GM12878 (cell line): Measurements from ENCODE around the gene DNAJC11. TPM values are rescaled to one million over a fixed set of nuclear protein-coding genes. Genes with fewer than 3 reads are reported as not detected.
A peak's percentile ranks its signal among the peaks of the same experiment; 100 is the strongest.
"Not testable (repeated sequence)": the region's sequence is repeated elsewhere in the genome, so short reads cannot be mapped to it uniquely, and the experiment has no call there.

Source experiments
- ATAC-seq: fragments of 200-7000 bp; cut with Tn5 transposase; 3 replicates; pipeline ENCODE4 v1.9.1; 2020; ENCODE audit warnings: mild to moderate bottlenecking, moderate library complexity
- BruUV-seq: library from RNA; stranded (reverse); fragments of 400-500 nt; replicated peaks from 2 replicates; lab custom pipeline; 2021; lab: Mats Ljungman, UMichigan
- CTCF ChIA-PET: fragments of 300-600 bp; sonication (Branson Sonifier 250); formaldehyde crosslinking; extraction: SDS; loops from one replicate; lab custom pipeline; 2021; ENCODE audit warnings: inconsistent platforms; lab: Yijun Ruan, JAX
- POLR2A ChIA-PET: fragments of 350-600 bp; formaldehyde crosslinking; extraction: SDS; loops from one replicate; lab custom pipeline; 2021; ENCODE audit warnings: inconsistent platforms; lab: Charles Lee
- RAD21 ChIA-PET: fragments of 300-600 bp; sonication (Branson Sonifier 250); formaldehyde crosslinking; loops from one replicate; lab custom pipeline; 2023; ENCODE audit warnings: antibody characterized with exemption; ENCODE audit not compliant: unreplicated experiment; lab: Charles Lee
- SMC1A ChIA-PET: fragments of 300-600 bp; sonication (Branson Sonifier 250); formaldehyde crosslinking; loops from one replicate; lab custom pipeline; 2023; ENCODE audit not compliant: unreplicated experiment, uncharacterized antibody; lab: Charles Lee
- DNase-seq: peaks from one replicate; pipeline ENCODE4 v3.0.0-alpha.2; 2011; ENCODE audit warnings: low read depth, low spot score
- FAIRE-seq: peaks from 3 replicates; lab custom pipeline; 2011; peaks lifted over from hg19 to GRCh38; lab: Jason Lieb, UNC
- H2AFZ ChIP-seq: 2 replicates; pipeline ENCODE4 v1.6.0; 2011; ENCODE audit warnings: low read depth, low read length, control low read depth; ENCODE audit not compliant: control insufficient read depth
- H3K27ac ChIP-seq: 2 replicates; pipeline ENCODE4 v1.5.1; 2011; ENCODE audit warnings: control low read depth; ENCODE audit not compliant: control insufficient read depth, insufficient read depth
- H3K27me3 ChIP-seq, 2 experiments: replicated peaks in 1 of 2; 2 replicates each; pipeline versions ENCODE4 v1.6.0 to v1.6.1; 2011; ENCODE audit warnings: low read length in 1 of 2; ENCODE audit not compliant: control insufficient read depth in 2 of 2, insufficient read depth in 2 of 2
- H3K36me3 ChIP-seq, 2 experiments: 2 replicates each; pipeline ENCODE4 v1.5.1; 2011; ENCODE audit warnings: low read length in 1 of 2; ENCODE audit not compliant: control insufficient read depth in 2 of 2, insufficient read depth in 2 of 2
- H3K4me1 ChIP-seq: 2 replicates; pipeline ENCODE4 v1.6.1; 2011; ENCODE audit warnings: mild to moderate bottlenecking, low read length, moderate library complexity, mixed read lengths; ENCODE audit not compliant: control insufficient read depth, insufficient read depth
- H3K4me2 ChIP-seq: 2 replicates; pipeline ENCODE4 v1.6.0; 2011; ENCODE audit warnings: control low read depth; ENCODE audit not compliant: control insufficient read depth, insufficient read depth
- H3K4me3 ChIP-seq: fragments of 200-600 bp; sonication (generic); 2 replicates; pipeline ENCODE4 v1.5.1; 2016
- H3K79me2 ChIP-seq: 2 replicates; pipeline ENCODE4 v1.6.0; 2011; ENCODE audit warnings: low read length; ENCODE audit not compliant: control insufficient read depth, insufficient read depth
- H3K9ac ChIP-seq: 2 replicates; pipeline ENCODE4 v1.8.0; 2011; ENCODE audit warnings: low read length, control low read depth, mixed read lengths; ENCODE audit not compliant: control insufficient read depth, insufficient read depth
- H3K9me3 ChIP-seq: replicated peaks from 3 replicates; pipeline ENCODE4 v1.5.1; 2011; ENCODE audit warnings: mild to moderate bottlenecking, low read length; ENCODE audit not compliant: control insufficient read depth, insufficient read depth
- H4K20me1 ChIP-seq: 2 replicates; pipeline ENCODE4 v1.6.0; 2011; ENCODE audit not compliant: control insufficient read depth, insufficient read depth
- SIN3A ChIP-seq: IDR thresholded peaks from 2 replicates; pipeline ENCODE4 v1.6.1; 2012; ENCODE audit warnings: low read depth, low read length, improper control_type of control experiment
- WGBS: methylation state at CpG from one replicate; pipeline ENCODE4 v1.1.6; 2016; ENCODE audit warnings: low lambda C conversion rate; ENCODE audit not compliant: insufficient replicate concordance, insufficient coverage; ENCODE audit errors: missing lambda C conversion rate; 5-methylcytosine and 5-hydroxymethylcytosine counted together
- in situ Hi-C: fragments of 300-500 bp; cut with MboI; formaldehyde crosslinking; loops from 9 replicates; pipeline ENCODE4 v1.14.3; 2018; ENCODE audit warnings: mixed read lengths
- intact Hi-C: fragments of 100-400 bp; cut with micrococcal nuclease; formaldehyde crosslinking; loops from one replicate; pipeline ENCODE4 v1.14.2; 2022; ENCODE audit not compliant: unreplicated experiment
- polyA plus RNA-seq, 11 experiments: library from polyadenylated mRNA; depleted of rRNA in 4 of 11; unstranded in 6 of 11; stranded (reverse) in 5 of 11; fragments of >200 nt; fragmentation: Nextera tagmentation in 4 of 11; fragmentation: Illumina TruSeq in 1 of 11; extraction: Ambion mirVana in 4 of 11; extraction: Trizol in 1 of 11; gene quantifications; 1 replicate in 1 of 11; 2 replicates in 10 of 11; pipeline versions ENCODE4 v1.2.1 to v1.2.3, GENCODE V29; 2011 to 2016; ENCODE audit warnings: inconsistent platforms in 2 of 11, missing spikeins in 2 of 11, low read depth in 1 of 11
- total RNA-seq, 4 experiments: library from RNA; depleted of rRNA in 3 of 4; stranded (reverse); fragments of >200 nt in 3 of 4; fragmentation: Illumina TruSeq in 1 of 4; extraction: Trizol in 1 of 4; gene quantifications; 2 replicates each; pipeline versions ENCODE4 v1.2.1 to v1.2.3, GENCODE V29; 2013 to 2021
- TF ChIP-seq, protein P1 (sequence below): fragments of 450-650 bp; IDR thresholded peaks from 2 replicates; pipeline ENCODE4 v1.6.1; 2016; ENCODE audit warnings: mild to moderate bottlenecking, moderate library complexity, borderline replicate concordance
- TF ChIP-seq, protein P2 (sequence below): fragments of 450-650 bp; IDR thresholded peaks from 2 replicates; pipeline ENCODE4 v1.6.1; 2014; ENCODE audit warnings: mild to moderate bottlenecking

DNAJC11 gene
- total and polyA plus RNA-seq, 10 of the 15 experiments (the other 5 are each of a cell fraction or from before 2014, with no cell fraction given) = 5.0 to 58.8 (median 39.5) TPM

DNA sequence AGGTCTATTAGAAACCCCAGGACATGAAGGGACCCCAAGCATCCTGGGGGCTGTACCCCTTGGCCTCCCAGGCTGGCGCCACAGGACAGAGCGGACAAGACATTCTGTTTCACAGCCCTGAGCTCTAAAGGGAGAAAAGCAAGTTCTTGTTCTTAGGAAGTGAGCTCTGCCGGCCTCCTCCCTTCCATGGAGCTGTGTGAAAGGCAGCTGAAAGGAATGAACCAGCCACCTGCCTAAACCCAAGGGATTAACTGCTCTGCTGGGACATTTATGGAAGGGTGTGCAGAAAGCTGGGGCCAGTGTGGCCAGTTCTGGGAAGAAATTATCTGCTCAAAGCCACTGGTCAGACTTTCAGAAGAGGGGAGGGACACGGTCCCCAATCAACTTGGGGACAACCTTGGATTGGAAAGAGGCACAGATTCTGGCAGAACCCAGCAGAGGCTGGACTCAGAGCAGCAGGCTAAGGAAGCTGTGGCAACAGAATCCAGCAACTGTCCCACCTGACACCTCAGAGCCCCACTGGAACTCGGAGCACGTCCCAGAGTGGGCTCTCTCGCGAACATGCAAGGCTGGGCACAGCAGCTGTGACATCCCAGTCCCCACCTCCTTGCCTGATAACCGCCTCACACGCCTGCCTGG lies 101.1 kb downstream of the DNAJC11 start:
- ChIA-PET SMC1A (interaction anchor here (0.7 to 2.1 kb wide), 9 partner anchors 9 to 48 kb away, joined by 3 to 16 read pairs (median 3); partner anchors contain the start of gene ZBTB48), CTCF (interaction anchor here (0.8 to 5.4 kb wide), 5 partner anchors 12 to 110 kb away, joined by 3 to 39 read pairs (median 4); partner anchors contain the start of genes NOL9, TAS1R1 and ZBTB48), RAD21 (interaction anchor here (0.8 to 3.9 kb wide), 4 partner anchors 20 to 46 kb away, joined by 3 to 38 read pairs (median 3); partner anchors contain the start of genes NOL9, TAS1R1 and ZBTB48), POLR2A (interaction anchor here (0.9 to 4.0 kb wide), 5 partner anchors 12 to 47 kb away, joined by 3 to 22 read pairs (median 3); partner anchors contain the start of genes NOL9 and ZBTB48)
- peaks cover 13% of the 10 kb centered on the region for H3K4me1 ChIP-seq
- H4K20me1 ChIP-seq = no peaks in the 10 kb centered on the region
- 20% methylated on average over 10 of the region's 10 CpGs for WGBS
- peak overlapping the region; percentile 100 for H3K4me2 ChIP-seq
- intact Hi-C loops (no loop called here), in situ Hi-C loops (no loop called here)
- H3K9me3 ChIP-seq = no peaks in the 10 kb centered on the region
- H3K27ac ChIP-seq = peak overlapping the region; percentile 73
- peak overlapping the region; percentile 94 for H3K4me3 ChIP-seq
- TSS peak; percentile 54 for BruUV-seq
- TF ChIP-seq, protein P1, sequence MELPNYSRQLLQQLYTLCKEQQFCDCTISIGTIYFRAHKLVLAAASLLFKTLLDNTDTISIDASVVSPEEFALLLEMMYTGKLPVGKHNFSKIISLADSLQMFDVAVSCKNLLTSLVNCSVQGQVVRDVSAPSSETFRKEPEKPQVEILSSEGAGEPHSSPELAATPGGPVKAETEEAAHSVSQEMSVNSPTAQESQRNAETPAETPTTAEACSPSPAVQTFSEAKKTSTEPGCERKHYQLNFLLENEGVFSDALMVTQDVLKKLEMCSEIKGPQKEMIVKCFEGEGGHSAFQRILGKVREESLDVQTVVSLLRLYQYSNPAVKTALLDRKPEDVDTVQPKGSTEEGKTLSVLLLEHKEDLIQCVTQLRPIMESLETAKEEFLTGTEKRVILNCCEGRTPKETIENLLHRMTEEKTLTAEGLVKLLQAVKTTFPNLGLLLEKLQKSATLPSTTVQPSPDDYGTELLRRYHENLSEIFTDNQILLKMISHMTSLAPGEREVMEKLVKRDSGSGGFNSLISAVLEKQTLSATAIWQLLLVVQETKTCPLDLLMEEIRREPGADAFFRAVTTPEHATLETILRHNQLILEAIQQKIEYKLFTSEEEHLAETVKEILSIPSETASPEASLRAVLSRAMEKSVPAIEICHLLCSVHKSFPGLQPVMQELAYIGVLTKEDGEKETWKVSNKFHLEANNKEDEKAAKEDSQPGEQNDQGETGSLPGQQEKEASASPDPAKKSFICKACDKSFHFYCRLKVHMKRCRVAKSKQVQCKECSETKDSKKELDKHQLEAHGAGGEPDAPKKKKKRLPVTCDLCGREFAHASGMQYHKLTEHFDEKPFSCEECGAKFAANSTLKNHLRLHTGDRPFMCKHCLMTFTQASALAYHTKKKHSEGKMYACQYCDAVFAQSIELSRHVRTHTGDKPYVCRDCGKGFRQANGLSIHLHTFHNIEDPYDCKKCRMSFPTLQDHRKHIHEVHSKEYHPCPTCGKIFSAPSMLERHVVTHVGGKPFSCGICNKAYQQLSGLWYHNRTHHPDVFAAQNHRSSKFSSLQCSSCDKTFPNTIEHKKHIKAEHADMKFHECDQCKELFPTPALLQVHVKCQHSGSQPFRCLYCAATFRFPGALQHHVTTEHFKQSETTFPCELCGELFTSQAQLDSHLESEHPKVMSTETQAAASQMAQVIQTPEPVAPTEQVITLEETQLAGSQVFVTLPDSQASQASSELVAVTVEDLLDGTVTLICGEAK = 0 out of 2 replicates have a peak, but pooled peaks have one; percentile 7
- 0 out of 2 replicates have a peak, but pooled peaks have one; percentile 4 for TF ChIP-seq SIN3A
- TF ChIP-seq, protein P2, sequence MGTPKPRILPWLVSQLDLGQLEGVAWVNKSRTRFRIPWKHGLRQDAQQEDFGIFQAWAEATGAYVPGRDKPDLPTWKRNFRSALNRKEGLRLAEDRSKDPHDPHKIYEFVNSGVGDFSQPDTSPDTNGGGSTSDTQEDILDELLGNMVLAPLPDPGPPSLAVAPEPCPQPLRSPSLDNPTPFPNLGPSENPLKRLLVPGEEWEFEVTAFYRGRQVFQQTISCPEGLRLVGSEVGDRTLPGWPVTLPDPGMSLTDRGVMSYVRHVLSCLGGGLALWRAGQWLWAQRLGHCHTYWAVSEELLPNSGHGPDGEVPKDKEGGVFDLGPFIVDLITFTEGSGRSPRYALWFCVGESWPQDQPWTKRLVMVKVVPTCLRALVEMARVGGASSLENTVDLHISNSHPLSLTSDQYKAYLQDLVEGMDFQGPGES = no peak
- H3K36me3 ChIP-seq = peaks cover 2 to 10% of the 10 kb centered on the region in 2 experiments; a peak in 3 of 4 replicates
- DNase-seq (no peak), FAIRE-seq (no peak), ATAC-seq (peak; percentile 10)
- H3K79me2 ChIP-seq = peaks cover 36% of the 10 kb centered on the region
- H3K9ac ChIP-seq = peak overlapping the region; percentile 84
- no peaks in the 10 kb centered on the region for H3K27me3 ChIP-seq
- H2AFZ ChIP-seq = peak overlapping the region; percentile 70

DNA sequence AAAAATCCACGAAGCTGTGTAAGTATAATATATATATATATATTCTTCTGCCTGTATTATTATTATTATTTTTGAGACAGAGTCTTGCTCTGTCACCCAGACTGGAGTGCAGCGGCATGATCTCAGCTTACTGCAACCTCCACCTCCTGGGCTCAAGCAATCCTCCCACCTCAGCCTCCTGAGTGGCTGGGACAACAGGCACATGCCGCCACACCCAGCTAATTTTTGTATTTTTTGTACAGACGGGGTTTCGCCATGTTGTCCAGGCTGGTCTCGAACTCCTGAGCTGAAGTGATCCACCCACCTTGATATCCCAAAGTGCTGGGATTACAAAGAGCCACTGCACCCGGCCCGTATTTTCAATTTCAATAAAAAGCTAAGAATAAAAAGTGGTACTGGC lies 101.6 kb downstream of the DNAJC11 start:
- POLR2A ChIA-PET = interaction anchor here (1.0 to 4.0 kb wide), 4 partner anchors 12 to 46 kb away, joined by 3 to 22 read pairs (median 3); partner anchors contain the start of genes NOL9 and ZBTB48
- not testable (repeated sequence) for DNase-seq, FAIRE-seq

More for the DNA sequence above, 101.6 kb downstream of the DNAJC11 start:
- ATAC-seq, intact Hi-C loops, H3K9me3 ChIP-seq, H3K27me3 ChIP-seq, H2AFZ ChIP-seq, H4K20me1 ChIP-seq, in situ Hi-C loops, BruUV-seq: not testable (repeated sequence)
- H3K9ac ChIP-seq = peak overlapping the region; percentile 84
- H3K4me1 ChIP-seq = peaks cover 13% of the 10 kb centered on the region
- WGBS = 66% methylated on average over 8 of the region's 8 CpGs
- H3K4me3 ChIP-seq = peak overlapping the region; percentile 94
- SMC1A ChIA-PET = interaction anchor here (0.7 to 2.1 kb wide), 8 partner anchors 9 to 38 kb away, joined by 3 to 16 read pairs (median 3); partner anchors contain the start of gene ZBTB48
- H3K4me2 ChIP-seq = peak overlapping the region; percentile 100
- peak overlapping the region; percentile 73 for H3K27ac ChIP-seq
- RAD21 ChIA-PET = interaction anchor here (0.8 to 3.9 kb wide), 4 partner anchors 19 to 45 kb away, joined by 3 to 38 read pairs (median 3); partner anchors contain the start of genes NOL9, TAS1R1 and ZBTB48
- CTCF ChIA-PET = interaction anchor here (0.8 to 5.4 kb wide), 5 partner anchors 12 to 109 kb away, joined by 3 to 39 read pairs (median 4); partner anchors contain the start of genes NOL9, TAS1R1 and ZBTB48
- peaks cover 7 to 11% of the 10 kb centered on the region in 2 experiments for H3K36me3 ChIP-seq
- H3K79me2 ChIP-seq = peaks cover 36% of the 10 kb centered on the region
